H1 (cell line): ENCODE data around the gene PRKCD. TPM values are rescaled to one million over a fixed set of nuclear protein-coding genes. Genes with fewer than 3 reads are reported as not detected.

ENCODE experiments used
- BCL11A ChIP-seq, 2 experiments: IDR thresholded peaks; one replicate each; pipeline ENCODE4 v1.6.1; 2011; ENCODE audit warnings: low read depth in 2 of 2, low read length in 2 of 2, mild to moderate bottlenecking in 2 of 2
- EZH2 ChIP-seq: fragments of 200-600 bp; sonication (generic); IDR thresholded peaks from 2 replicates; pipeline ENCODE4 v1.7.1; 2012; ENCODE audit warnings: low read depth, mild to moderate bottlenecking, moderate library complexity, low read length, inconsistent platforms; ENCODE audit not compliant: severe bottlenecking
- HDAC6 ChIP-seq: IDR thresholded peaks from one replicate; pipeline ENCODE4 v1.7.1; 2012; ENCODE audit warnings: low read depth, mild to moderate bottlenecking, inconsistent platforms, low read length, moderate library complexity
- JUN ChIP-seq: IDR thresholded peaks from 2 replicates; pipeline ENCODE4 v1.6.1; 2011; ENCODE audit warnings: low read depth, mild to moderate bottlenecking, improper control_type of control experiment, low read length
- KDM4A ChIP-seq: IDR thresholded peaks from one replicate; pipeline ENCODE4 v1.7.1; 2012; ENCODE audit warnings: low read depth, mild to moderate bottlenecking, moderate library complexity, low read length, inconsistent platforms; ENCODE audit not compliant: severe bottlenecking
- SAP30 ChIP-seq: fragments of 300-600 bp; sonication (generic); IDR thresholded peaks from 2 replicates; pipeline ENCODE4 v1.7.1; 2012; ENCODE audit warnings: low read length, moderate library complexity, mild to moderate bottlenecking, inconsistent platforms; ENCODE audit not compliant: insufficient read depth, insufficient replicate concordance
- ZNF274 ChIP-seq: IDR thresholded peaks from 2 replicates; pipeline ENCODE4 v1.7.0; 2012; ENCODE audit warnings: low read length, borderline replicate concordance; ENCODE audit errors: extremely low read depth
- polyA plus RNA-seq, 7 experiments: library from polyadenylated mRNA; depleted of rRNA in 3 of 7; stranded (reverse) in 5 of 7; unstranded in 2 of 7; fragments of >200 nt in 5 of 7; fragments of 200-250 nt in 2 of 7; gene quantifications; 1 replicate in 5 of 7; 2 replicates in 1 of 7; 4 replicates in 1 of 7; pipeline versions ENCODE4 v1.2.1 to v1.2.3, GENCODE V29; 2011 to 2013; ENCODE audit warnings: missing spikeins in 2 of 7, mixed read lengths in 2 of 7
- total RNA-seq: library from RNA; stranded (reverse); fragmentation: NEBNext Ultra II Directional; extraction: Animal tissue kit (Norgen Biotek cat#: 25700); gene quantifications from 2 replicates; pipeline ENCODE4 v1.2.1, GENCODE V29; 2021
- TF ChIP-seq, protein P1 (sequence below): fragments of 300-600 bp; sonication (generic); IDR thresholded peaks from 2 replicates; pipeline ENCODE4 v1.7.1; 2012; ENCODE audit warnings: low read length, moderate library complexity, mild to moderate bottlenecking, inconsistent platforms; ENCODE audit not compliant: insufficient replicate concordance
- TF ChIP-seq, protein P2 (sequence below): IDR thresholded peaks from 2 replicates; pipeline ENCODE4 v1.6.1; 2012; ENCODE audit warnings: inconsistent platforms

Gene PRKCD
- total and polyA plus RNA-seq, 2 of the 8 experiments (the other 6 are each of a cell fraction or from before 2014, with no cell fraction given) = 22.6 to 23.9 TPM

DNA sequence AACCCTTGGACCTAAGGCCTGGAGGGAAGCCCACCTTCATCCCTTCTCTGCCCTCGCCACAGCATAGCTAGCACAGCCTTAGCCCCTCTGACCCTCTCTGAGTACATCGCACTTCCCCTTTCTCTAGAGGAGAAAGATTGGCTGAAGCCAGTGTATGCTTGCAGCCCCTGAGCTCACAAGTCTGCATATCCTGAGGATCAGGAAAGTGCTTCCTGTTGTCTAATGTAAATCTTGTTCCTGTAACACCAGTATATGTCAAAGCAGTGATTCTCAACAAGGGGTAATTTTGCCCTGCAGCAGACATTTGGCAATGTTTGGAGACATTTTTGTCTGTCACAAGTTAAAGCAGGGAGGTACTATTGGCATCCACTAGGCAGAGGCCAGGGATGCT lies 2.2 kb upstream of the PRKCD start (continued):
- TF ChIP-seq ZNF274 (no peak), BCL11A (IDR thresholded peaks at IDR 0.05; ENCODE audit: low read depth in 2 of 2, low read length in 2 of 2) (no peak), HDAC6 (no peak), EZH2 (no peak), JUN (no peak), KDM4A (no peak), SAP30 (no peak)
- TF ChIP-seq, protein P1, sequence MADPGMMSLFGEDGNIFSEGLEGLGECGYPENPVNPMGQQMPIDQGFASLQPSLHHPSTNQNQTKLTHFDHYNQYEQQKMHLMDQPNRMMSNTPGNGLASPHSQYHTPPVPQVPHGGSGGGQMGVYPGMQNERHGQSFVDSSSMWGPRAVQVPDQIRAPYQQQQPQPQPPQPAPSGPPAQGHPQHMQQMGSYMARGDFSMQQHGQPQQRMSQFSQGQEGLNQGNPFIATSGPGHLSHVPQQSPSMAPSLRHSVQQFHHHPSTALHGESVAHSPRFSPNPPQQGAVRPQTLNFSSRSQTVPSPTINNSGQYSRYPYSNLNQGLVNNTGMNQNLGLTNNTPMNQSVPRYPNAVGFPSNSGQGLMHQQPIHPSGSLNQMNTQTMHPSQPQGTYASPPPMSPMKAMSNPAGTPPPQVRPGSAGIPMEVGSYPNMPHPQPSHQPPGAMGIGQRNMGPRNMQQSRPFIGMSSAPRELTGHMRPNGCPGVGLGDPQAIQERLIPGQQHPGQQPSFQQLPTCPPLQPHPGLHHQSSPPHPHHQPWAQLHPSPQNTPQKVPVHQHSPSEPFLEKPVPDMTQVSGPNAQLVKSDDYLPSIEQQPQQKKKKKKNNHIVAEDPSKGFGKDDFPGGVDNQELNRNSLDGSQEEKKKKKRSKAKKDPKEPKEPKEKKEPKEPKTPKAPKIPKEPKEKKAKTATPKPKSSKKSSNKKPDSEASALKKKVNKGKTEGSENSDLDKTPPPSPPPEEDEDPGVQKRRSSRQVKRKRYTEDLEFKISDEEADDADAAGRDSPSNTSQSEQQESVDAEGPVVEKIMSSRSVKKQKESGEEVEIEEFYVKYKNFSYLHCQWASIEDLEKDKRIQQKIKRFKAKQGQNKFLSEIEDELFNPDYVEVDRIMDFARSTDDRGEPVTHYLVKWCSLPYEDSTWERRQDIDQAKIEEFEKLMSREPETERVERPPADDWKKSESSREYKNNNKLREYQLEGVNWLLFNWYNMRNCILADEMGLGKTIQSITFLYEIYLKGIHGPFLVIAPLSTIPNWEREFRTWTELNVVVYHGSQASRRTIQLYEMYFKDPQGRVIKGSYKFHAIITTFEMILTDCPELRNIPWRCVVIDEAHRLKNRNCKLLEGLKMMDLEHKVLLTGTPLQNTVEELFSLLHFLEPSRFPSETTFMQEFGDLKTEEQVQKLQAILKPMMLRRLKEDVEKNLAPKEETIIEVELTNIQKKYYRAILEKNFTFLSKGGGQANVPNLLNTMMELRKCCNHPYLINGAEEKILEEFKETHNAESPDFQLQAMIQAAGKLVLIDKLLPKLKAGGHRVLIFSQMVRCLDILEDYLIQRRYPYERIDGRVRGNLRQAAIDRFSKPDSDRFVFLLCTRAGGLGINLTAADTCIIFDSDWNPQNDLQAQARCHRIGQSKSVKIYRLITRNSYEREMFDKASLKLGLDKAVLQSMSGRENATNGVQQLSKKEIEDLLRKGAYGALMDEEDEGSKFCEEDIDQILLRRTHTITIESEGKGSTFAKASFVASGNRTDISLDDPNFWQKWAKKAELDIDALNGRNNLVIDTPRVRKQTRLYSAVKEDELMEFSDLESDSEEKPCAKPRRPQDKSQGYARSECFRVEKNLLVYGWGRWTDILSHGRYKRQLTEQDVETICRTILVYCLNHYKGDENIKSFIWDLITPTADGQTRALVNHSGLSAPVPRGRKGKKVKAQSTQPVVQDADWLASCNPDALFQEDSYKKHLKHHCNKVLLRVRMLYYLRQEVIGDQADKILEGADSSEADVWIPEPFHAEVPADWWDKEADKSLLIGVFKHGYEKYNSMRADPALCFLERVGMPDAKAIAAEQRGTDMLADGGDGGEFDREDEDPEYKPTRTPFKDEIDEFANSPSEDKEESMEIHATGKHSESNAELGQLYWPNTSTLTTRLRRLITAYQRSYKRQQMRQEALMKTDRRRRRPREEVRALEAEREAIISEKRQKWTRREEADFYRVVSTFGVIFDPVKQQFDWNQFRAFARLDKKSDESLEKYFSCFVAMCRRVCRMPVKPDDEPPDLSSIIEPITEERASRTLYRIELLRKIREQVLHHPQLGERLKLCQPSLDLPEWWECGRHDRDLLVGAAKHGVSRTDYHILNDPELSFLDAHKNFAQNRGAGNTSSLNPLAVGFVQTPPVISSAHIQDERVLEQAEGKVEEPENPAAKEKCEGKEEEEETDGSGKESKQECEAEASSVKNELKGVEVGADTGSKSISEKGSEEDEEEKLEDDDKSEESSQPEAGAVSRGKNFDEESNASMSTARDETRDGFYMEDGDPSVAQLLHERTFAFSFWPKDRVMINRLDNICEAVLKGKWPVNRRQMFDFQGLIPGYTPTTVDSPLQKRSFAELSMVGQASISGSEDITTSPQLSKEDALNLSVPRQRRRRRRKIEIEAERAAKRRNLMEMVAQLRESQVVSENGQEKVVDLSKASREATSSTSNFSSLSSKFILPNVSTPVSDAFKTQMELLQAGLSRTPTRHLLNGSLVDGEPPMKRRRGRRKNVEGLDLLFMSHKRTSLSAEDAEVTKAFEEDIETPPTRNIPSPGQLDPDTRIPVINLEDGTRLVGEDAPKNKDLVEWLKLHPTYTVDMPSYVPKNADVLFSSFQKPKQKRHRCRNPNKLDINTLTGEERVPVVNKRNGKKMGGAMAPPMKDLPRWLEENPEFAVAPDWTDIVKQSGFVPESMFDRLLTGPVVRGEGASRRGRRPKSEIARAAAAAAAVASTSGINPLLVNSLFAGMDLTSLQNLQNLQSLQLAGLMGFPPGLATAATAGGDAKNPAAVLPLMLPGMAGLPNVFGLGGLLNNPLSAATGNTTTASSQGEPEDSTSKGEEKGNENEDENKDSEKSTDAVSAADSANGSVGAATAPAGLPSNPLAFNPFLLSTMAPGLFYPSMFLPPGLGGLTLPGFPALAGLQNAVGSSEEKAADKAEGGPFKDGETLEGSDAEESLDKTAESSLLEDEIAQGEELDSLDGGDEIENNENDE = no peak
- TF ChIP-seq, protein P2, sequence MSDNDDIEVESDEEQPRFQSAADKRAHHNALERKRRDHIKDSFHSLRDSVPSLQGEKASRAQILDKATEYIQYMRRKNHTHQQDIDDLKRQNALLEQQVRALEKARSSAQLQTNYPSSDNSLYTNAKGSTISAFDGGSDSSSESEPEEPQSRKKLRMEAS = no peak
